ENCODE results near the gene DYRK4. TPM values are rescaled to one million over a fixed set of nuclear protein-coding genes. Genes with fewer than 3 reads are reported as not detected.

Gene DYRK4
- total and polyA plus RNA-seq, 2 of the 13 experiments (the other 11 are each of a cell fraction or from before 2014, with no cell fraction given) = 29.4 to 40.2 TPM

GRCh38 chr12:4604684-4605193 lies 42.7 kb downstream of the DYRK4 start (continued):
- TF ChIP-seq, protein P1, sequence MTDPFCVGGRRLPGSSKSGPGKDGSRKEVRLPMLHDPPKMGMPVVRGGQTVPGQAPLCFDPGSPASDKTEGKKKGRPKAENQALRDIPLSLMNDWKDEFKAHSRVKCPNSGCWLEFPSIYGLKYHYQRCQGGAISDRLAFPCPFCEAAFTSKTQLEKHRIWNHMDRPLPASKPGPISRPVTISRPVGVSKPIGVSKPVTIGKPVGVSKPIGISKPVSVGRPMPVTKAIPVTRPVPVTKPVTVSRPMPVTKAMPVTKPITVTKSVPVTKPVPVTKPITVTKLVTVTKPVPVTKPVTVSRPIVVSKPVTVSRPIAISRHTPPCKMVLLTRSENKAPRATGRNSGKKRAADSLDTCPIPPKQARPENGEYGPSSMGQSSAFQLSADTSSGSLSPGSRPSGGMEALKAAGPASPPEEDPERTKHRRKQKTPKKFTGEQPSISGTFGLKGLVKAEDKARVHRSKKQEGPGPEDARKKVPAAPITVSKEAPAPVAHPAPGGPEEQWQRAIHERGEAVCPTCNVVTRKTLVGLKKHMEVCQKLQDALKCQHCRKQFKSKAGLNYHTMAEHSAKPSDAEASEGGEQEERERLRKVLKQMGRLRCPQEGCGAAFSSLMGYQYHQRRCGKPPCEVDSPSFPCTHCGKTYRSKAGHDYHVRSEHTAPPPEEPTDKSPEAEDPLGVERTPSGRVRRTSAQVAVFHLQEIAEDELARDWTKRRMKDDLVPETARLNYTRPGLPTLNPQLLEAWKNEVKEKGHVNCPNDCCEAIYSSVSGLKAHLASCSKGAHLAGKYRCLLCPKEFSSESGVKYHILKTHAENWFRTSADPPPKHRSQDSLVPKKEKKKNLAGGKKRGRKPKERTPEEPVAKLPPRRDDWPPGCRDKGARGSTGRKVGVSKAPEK (CRISPR knock-in tag; IDR thresholded peaks at IDR 0.05; ENCODE audit: borderline replicate concordance) = no peak
- no peak for TF ChIP-seq ZNF878 (CRISPR knock-in tag; IDR thresholded peaks at IDR 0.05)
- TF ChIP-seq KLF15 (CRISPR knock-in tag; IDR thresholded peaks at IDR 0.05; ENCODE audit: borderline replicate concordance) = no peak
- TF ChIP-seq, protein P2, sequence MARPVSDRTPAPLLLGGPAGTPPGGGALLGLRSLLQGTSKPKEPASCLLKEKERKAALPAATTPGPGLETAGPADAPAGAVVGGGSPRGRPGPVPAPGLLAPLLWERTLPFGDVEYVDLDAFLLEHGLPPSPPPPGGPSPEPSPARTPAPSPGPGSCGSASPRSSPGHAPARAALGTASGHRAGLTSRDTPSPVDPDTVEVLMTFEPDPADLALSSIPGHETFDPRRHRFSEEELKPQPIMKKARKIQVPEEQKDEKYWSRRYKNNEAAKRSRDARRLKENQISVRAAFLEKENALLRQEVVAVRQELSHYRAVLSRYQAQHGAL (CRISPR knock-in tag; IDR thresholded peaks at IDR 0.05; ENCODE audit: not compliant biosample characterization) = no peak
- no peak for TF ChIP-seq ZNF431 (CRISPR knock-in tag; IDR thresholded peaks at IDR 0.05; ENCODE audit: borderline replicate concordance, low read depth)
- TF ChIP-seq, protein P3, sequence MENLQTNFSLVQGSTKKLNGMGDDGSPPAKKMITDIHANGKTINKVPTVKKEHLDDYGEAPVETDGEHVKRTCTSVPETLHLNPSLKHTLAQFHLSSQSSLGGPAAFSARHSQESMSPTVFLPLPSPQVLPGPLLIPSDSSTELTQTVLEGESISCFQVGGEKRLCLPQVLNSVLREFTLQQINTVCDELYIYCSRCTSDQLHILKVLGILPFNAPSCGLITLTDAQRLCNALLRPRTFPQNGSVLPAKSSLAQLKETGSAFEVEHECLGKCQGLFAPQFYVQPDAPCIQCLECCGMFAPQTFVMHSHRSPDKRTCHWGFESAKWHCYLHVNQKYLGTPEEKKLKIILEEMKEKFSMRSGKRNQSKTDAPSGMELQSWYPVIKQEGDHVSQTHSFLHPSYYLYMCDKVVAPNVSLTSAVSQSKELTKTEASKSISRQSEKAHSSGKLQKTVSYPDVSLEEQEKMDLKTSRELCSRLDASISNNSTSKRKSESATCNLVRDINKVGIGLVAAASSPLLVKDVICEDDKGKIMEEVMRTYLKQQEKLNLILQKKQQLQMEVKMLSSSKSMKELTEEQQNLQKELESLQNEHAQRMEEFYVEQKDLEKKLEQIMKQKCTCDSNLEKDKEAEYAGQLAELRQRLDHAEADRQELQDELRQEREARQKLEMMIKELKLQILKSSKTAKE (CRISPR knock-in tag; IDR thresholded peaks at IDR 0.05; ENCODE audit: borderline replicate concordance) = no peak
- no peak for TF ChIP-seq MAFF (IDR thresholded peaks at IDR 0.05; ENCODE audit: low read depth, low read length)
- TF ChIP-seq, protein P4, sequence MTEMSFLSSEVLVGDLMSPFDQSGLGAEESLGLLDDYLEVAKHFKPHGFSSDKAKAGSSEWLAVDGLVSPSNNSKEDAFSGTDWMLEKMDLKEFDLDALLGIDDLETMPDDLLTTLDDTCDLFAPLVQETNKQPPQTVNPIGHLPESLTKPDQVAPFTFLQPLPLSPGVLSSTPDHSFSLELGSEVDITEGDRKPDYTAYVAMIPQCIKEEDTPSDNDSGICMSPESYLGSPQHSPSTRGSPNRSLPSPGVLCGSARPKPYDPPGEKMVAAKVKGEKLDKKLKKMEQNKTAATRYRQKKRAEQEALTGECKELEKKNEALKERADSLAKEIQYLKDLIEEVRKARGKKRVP (CRISPR knock-in tag; IDR thresholded peaks at IDR 0.05) = no peak
- no peak for TF ChIP-seq MLX (CRISPR knock-in tag; IDR thresholded peaks at IDR 0.05)
- peak; percentile 59 for TF ChIP-seq CCAR2 (optimal IDR thresholded peaks at IDR 0.05; ENCODE audit: low read depth, low read length)
- TF ChIP-seq, protein P5, sequence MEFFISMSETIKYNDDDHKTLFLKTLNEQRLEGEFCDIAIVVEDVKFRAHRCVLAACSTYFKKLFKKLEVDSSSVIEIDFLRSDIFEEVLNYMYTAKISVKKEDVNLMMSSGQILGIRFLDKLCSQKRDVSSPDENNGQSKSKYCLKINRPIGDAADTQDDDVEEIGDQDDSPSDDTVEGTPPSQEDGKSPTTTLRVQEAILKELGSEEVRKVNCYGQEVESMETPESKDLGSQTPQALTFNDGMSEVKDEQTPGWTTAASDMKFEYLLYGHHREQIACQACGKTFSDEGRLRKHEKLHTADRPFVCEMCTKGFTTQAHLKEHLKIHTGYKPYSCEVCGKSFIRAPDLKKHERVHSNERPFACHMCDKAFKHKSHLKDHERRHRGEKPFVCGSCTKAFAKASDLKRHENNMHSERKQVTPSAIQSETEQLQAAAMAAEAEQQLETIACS (CRISPR knock-in tag; IDR thresholded peaks at IDR 0.05) = no peak
- no peak for TF ChIP-seq SNRNP70 (IDR thresholded peaks at IDR 0.05; ENCODE audit: low read depth, low read length)
- no peak for TF ChIP-seq MBD4 (IDR thresholded peaks at IDR 0.05; ENCODE audit: borderline replicate concordance, low read length)
- TF ChIP-seq ZNF761 (CRISPR knock-in tag; conservative IDR thresholded peaks at IDR 0.05) = no peak
- TF ChIP-seq ZBTB20 (CRISPR knock-in tag; IDR thresholded peaks at IDR 0.05; ENCODE audit: borderline replicate concordance, low read depth) = no peak
- TF ChIP-seq RFX5 (IDR thresholded peaks at IDR 0.05; ENCODE audit: low read depth, low read length) = no peak
